Ovary (tissue), 3 donors: ENCODE results near the gene F7.

Source experiments
- CTCF ChIP-seq, 3 donors: fragments of 450-650 bp in 2 of 3; fragments of 200-600 bp in 1 of 3; IDR thresholded peaks; one replicate each; pipeline versions ENCODE4 v1.5.1 to v1.8.0; 2016 to 2022; ENCODE audit warnings: antibody characterized with exemption in 3 of 3, mild to moderate bottlenecking in 1 of 3
- POLR2A ChIP-seq: fragments of 450-650 bp; IDR thresholded peaks from one replicate; pipeline ENCODE4 v1.6.1; 2017; ENCODE audit warnings: antibody characterized with exemption, mild to moderate bottlenecking, moderate library complexity
- donor health status: DM: no; HTN: no; CAD: no.

GRCh38 chr13:113142876-113143275 is 37.3 kb downstream of the F7 start:
- TF ChIP-seq CTCF (IDR thresholded peaks at IDR 0.05) (no peak), POLR2A (no peak)
